ENCODE measurements around the gene ST6GALNAC6. TPM values are rescaled to one million over a fixed set of nuclear protein-coding genes. Genes with fewer than 3 reads are reported as not detected.
"Not testable (repeated sequence)": the region's sequence is repeated elsewhere in the genome, so short reads cannot be mapped to it uniquely, and the experiment has no call there.

Gene ST6GALNAC6
- total and polyA plus RNA-seq, 10 of the 15 experiments (the other 5 are each of a cell fraction or from before 2014, with no cell fraction given) = 0.40 to 27.0 (median 16.8) TPM

GRCh38 chr9:127870153-127870491 is 29.3 kb downstream of the ST6GALNAC6 start:
- DNase-seq (ENCODE audit: low read depth, low spot score); H3K79me2 ChIP-seq (ENCODE audit: control insufficient read depth, insufficient read depth, low read length); FAIRE-seq; ATAC-seq; H3K4me2 ChIP-seq (ENCODE audit: control insufficient read depth, insufficient read depth); H3K27me3 ChIP-seq (replicated peaks in 1 of 2; ENCODE audit: control insufficient read depth in 2 of 2, insufficient read depth in 2 of 2, low read length in 1 of 2); H2AFZ ChIP-seq (ENCODE audit: control insufficient read depth, low read depth, low read length); BruUV-seq (replicated peaks); in situ Hi-C loops (cut with MboI); H3K36me3 ChIP-seq (ENCODE audit: control insufficient read depth in 2 of 2, insufficient read depth in 2 of 2, low read length in 1 of 2); H3K27ac ChIP-seq (ENCODE audit: control insufficient read depth, insufficient read depth); H4K20me1 ChIP-seq (ENCODE audit: control insufficient read depth, insufficient read depth); H3K9ac ChIP-seq (ENCODE audit: control insufficient read depth, insufficient read depth, low read length); H3K9me3 ChIP-seq (replicated peaks; ENCODE audit: control insufficient read depth, insufficient read depth, low read length); H3K4me3 ChIP-seq: not testable (repeated sequence)
- ChIA-PET POLR2A (interaction anchor here (0.7 to 1.2 kb wide), 6 partner anchors 16 to 750 kb away, joined by 3 to 7 read pairs (median 4); no protein-coding TSS in a partner anchor), RAD21 (ENCODE audit: unreplicated experiment) (interaction anchor here (0.5 to 2.8 kb wide), 25 partner anchors 11 to 365 kb away, joined by 3 to 44 read pairs (median 4); partner anchors contain the start of genes CDK9, FPGS, SH2D3C and ST6GALNAC4), CTCF (interaction anchor here (0.7 to 6.2 kb wide), 44 partner anchors 8 to 369 kb away, joined by 3 to 91 read pairs (median 5); partner anchors contain the start of genes AK1, CDK9, ENG and PTRH1), SMC1A (ENCODE audit: uncharacterized antibody, unreplicated experiment) (interaction anchor here (0.7 to 2.0 kb wide), 23 partner anchors 12 to 281 kb away, joined by 3 to 20 read pairs (median 5); partner anchors contain the start of genes CDK9, FPGS, PTRH1 and TOR2A)
- intact Hi-C loops (cut with micrococcal nuclease; ENCODE audit: unreplicated experiment) = loop anchor here (1.0 to 2.0 kb wide), 4 partner anchors 51 to 365 kb away; partner anchors contain the start of gene TOR2A
- TF ChIP-seq ZNF384 (IDR thresholded peaks at IDR 0.05; ENCODE audit: borderline replicate concordance, low read depth, low read length) = peak; percentile 6; the same call in 1 of the 2 replicates
- WGBS (ENCODE audit: insufficient coverage, insufficient replicate concordance, low lambda C conversion rate, missing lambda C conversion rate) = 53% methylated on average over 8 of the region's 9 CpGs
- H3K4me1 ChIP-seq (ENCODE audit: control insufficient read depth, insufficient read depth, low read length) = peaks cover 17% of the 10 kb centered on the region

GRCh38 chr9:127869310-127870152 is 29.9 kb downstream of the ST6GALNAC6 start:
- no peaks in the 10 kb centered on the region for H4K20me1 ChIP-seq (ENCODE audit: control insufficient read depth, insufficient read depth)
- no peaks in the 10 kb centered on the region for H3K36me3 ChIP-seq (ENCODE audit: control insufficient read depth in 2 of 2, insufficient read depth in 2 of 2, low read length in 1 of 2)
- H3K4me2 ChIP-seq (ENCODE audit: control insufficient read depth, insufficient read depth) = no peak overlapping the region
- no TSS peak for BruUV-seq (replicated peaks)
- FAIRE-seq (peak; percentile 87), DNase-seq (ENCODE audit: low read depth, low spot score) (no peak), ATAC-seq (peak; percentile 96)
- no peaks in the 10 kb centered on the region for H3K79me2 ChIP-seq (ENCODE audit: control insufficient read depth, insufficient read depth, low read length)
- H3K27me3 ChIP-seq (replicated peaks in 1 of 2; ENCODE audit: control insufficient read depth in 2 of 2, insufficient read depth in 2 of 2, low read length in 1 of 2) = no peaks in the 10 kb centered on the region
- in situ Hi-C loops (cut with MboI) (no loop called here), intact Hi-C loops (cut with micrococcal nuclease; ENCODE audit: unreplicated experiment) (loop anchor here (1.0 to 5.0 kb wide), 5 partner anchors 51 to 365 kb away; partner anchors contain the start of genes CDK9 and TOR2A)
- H2AFZ ChIP-seq (ENCODE audit: control insufficient read depth, low read depth, low read length) = no peak overlapping the region
- no peaks in the 10 kb centered on the region for H3K9me3 ChIP-seq (replicated peaks; ENCODE audit: control insufficient read depth, insufficient read depth, low read length)
- no peak overlapping the region for H3K9ac ChIP-seq (ENCODE audit: control insufficient read depth, insufficient read depth, low read length)
- H3K4me3 ChIP-seq = no peak overlapping the region
- RAD21 ChIA-PET (ENCODE audit: unreplicated experiment) = interaction anchor here (0.5 to 2.8 kb wide), 26 partner anchors 10 to 344 kb away, joined by 3 to 44 read pairs (median 4); partner anchors contain the start of genes CDK9, FPGS, SH2D3C and ST6GALNAC4
- no peak overlapping the region for H3K27ac ChIP-seq (ENCODE audit: control insufficient read depth, insufficient read depth)
- SMC1A ChIA-PET (ENCODE audit: uncharacterized antibody, unreplicated experiment) = interaction anchor here (0.5 to 2.0 kb wide), 30 partner anchors 13 to 473 kb away, joined by 3 to 20 read pairs (median 4); partner anchors contain the start of genes CDK9, FPGS, PTRH1 and SLC2A8
- POLR2A ChIA-PET = interaction anchor here (0.5 to 1.2 kb wide), 9 partner anchors 16 to 750 kb away, joined by 3 to 10 read pairs (median 5); partner anchors contain the start of gene TOR2A
- CTCF ChIA-PET = interaction anchor here (0.7 to 6.2 kb wide), 50 partner anchors 8 to 368 kb away, joined by 3 to 91 read pairs (median 5); partner anchors contain the start of genes AK1, CDK9, ENG and PTRH1
- peaks cover 22% of the 10 kb centered on the region for H3K4me1 ChIP-seq (ENCODE audit: control insufficient read depth, insufficient read depth, low read length)
- 42% methylated on average over 18 of the region's 18 CpGs for WGBS (ENCODE audit: insufficient coverage, insufficient replicate concordance, low lambda C conversion rate, missing lambda C conversion rate)
- TF ChIP-seq MAX (IDR thresholded peaks at IDR 0.05; ENCODE audit: low read depth, low read length) = no peak
- peak; percentile 28; the same call in 1 of the 2 replicates for TF ChIP-seq ZNF207 (IDR thresholded peaks at IDR 0.05; ENCODE audit: borderline replicate concordance)
- no peak for TF ChIP-seq NKRF (conservative IDR thresholded peaks at IDR 0.05)
- no peak for TF ChIP-seq LARP7 (IDR thresholded peaks at IDR 0.05)
- TF ChIP-seq TCF12 (IDR thresholded peaks at IDR 0.05; ENCODE audit: low read depth, low read length) = peak; percentile 90

Data from GM12878 (cell line).